HCT116 (cell line): Measurements from ENCODE around the gene DDX55. TPM values are rescaled to one million over a fixed set of nuclear protein-coding genes. Genes with fewer than 3 reads are reported as not detected.

Experiments
- ATAC-seq: fragments of 200-7000 bp; cut with Tn5 transposase; 2 replicates; pipeline ENCODE4 v1.9.1; 2020; ENCODE audit warnings: mild to moderate bottlenecking, moderate library complexity
- BruUV-seq: library from RNA; stranded (reverse); fragments of 400-500 nt; replicated peaks from 2 replicates; lab custom pipeline; 2021; lab: Mats Ljungman, UMichigan
- CTCF ChIA-PET: fragments of 300-600 bp; sonication (Branson Sonifier 250); formaldehyde crosslinking; loops from one replicate; lab custom pipeline; 2021; ENCODE audit warnings: antibody characterized with exemption; lab: Charles Lee
- POLR2A ChIA-PET: fragments of 300-600, 350-600 bp; sonication (Branson Sonifier 250); formaldehyde crosslinking; loops from one replicate; lab custom pipeline; 2021; ENCODE audit warnings: antibody characterized with exemption; lab: Charles Lee
- RAD21 ChIA-PET, 2 experiments: fragments of 300-600 bp; sonication (Branson Sonifier 250); formaldehyde crosslinking; loops; one replicate each; lab custom pipeline; 2023; ENCODE audit warnings: low total read pairs in 2 of 2; ENCODE audit not compliant: uncharacterized antibody in 2 of 2, unreplicated experiment in 2 of 2, low non-redundant PET in 1 of 2; lab: Charles Lee
- DNase-seq: peaks from one replicate; pipeline ENCODE4 v3.0.0-alpha.2; 2010; ENCODE audit warnings: low read depth, low spot score
- H2AFZ ChIP-seq: fragments of 200-600 bp; shearing (Covaris generic), sonication (generic); 2 replicates; pipeline ENCODE4 v1.6.1; 2017; ENCODE audit warnings: low read depth, mixed run types, mixed read lengths, antibody characterized with exemption, low read length; ENCODE audit not compliant: poor library complexity, severe bottlenecking
- H3K27ac ChIP-seq: 2 replicates; pipeline ENCODE4 v1.5.1; 2012; ENCODE audit warnings: low read depth, low read length
- H3K27me3 ChIP-seq: fragments of 200-600 bp; sonication (generic); 2 replicates; pipeline ENCODE4 v1.6.1; 2016; ENCODE audit warnings: mixed run types, low read length, mixed read lengths; ENCODE audit not compliant: insufficient read depth
- H3K36me3 ChIP-seq, 2 experiments: fragments of 200-500 bp in 1 of 2; fragments of 200-600 bp in 1 of 2; sonication (Bioruptor generic) in 1 of 2; sonication (generic) in 1 of 2; 2 replicates each; pipeline versions ENCODE4 v1.5.1 to v1.6.1; 2014 to 2016; ENCODE audit warnings: low read length in 2 of 2, inconsistent platforms in 1 of 2, mixed read lengths in 1 of 2, mixed run types in 1 of 2; ENCODE audit not compliant: insufficient read depth in 2 of 2, control insufficient read depth in 1 of 2
- H3K4me1 ChIP-seq, 2 experiments: fragments of 200-600 bp in 1 of 2; sonication (generic) in 1 of 2; 2 replicates each; pipeline versions ENCODE4 v1.5.1 to v1.6.1; 2012 to 2017; ENCODE audit warnings: low read length in 2 of 2, inconsistent platforms in 1 of 2, mild to moderate bottlenecking in 1 of 2, mixed read lengths in 1 of 2, mixed run types in 1 of 2, moderate library complexity in 1 of 2; ENCODE audit not compliant: insufficient read depth in 2 of 2, control insufficient read depth in 1 of 2
- H3K4me2 ChIP-seq: fragments of 200-600 bp; sonication (generic); 2 replicates; pipeline ENCODE4 v1.6.1; 2017; ENCODE audit warnings: mixed run types, low read length, mixed read lengths
- H3K4me3 ChIP-seq, 2 experiments: fragments of 200-600 bp in 1 of 2; sonication (generic) in 1 of 2; replicated peaks in 1 of 2; 2 replicates each; pipeline ENCODE4 v1.5.1; 2011 to 2016; ENCODE audit warnings: low read length in 2 of 2, control low read depth in 1 of 2, low read depth in 1 of 2, mild to moderate bottlenecking in 1 of 2, mixed read lengths in 1 of 2, mixed run types in 1 of 2
- H3K79me2 ChIP-seq: fragments of 200-600 bp; sonication (generic); 2 replicates; pipeline ENCODE4 v1.6.1; 2017; ENCODE audit warnings: mild to moderate bottlenecking, mixed run types, low read length, moderate library complexity, mixed read lengths; ENCODE audit not compliant: insufficient read depth
- H3K9ac ChIP-seq: fragments of 200-600 bp; sonication (generic); 2 replicates; pipeline ENCODE4 v1.6.1; 2016; ENCODE audit warnings: low read length, mixed read lengths
- H3K9me2 ChIP-seq: fragments of 200-600 bp; sonication (generic), shearing (Covaris generic); 2 replicates; pipeline ENCODE4 v1.6.1; 2017; ENCODE audit warnings: mixed run types, mild to moderate bottlenecking, moderate library complexity; ENCODE audit not compliant: insufficient read depth
- H3K9me3 ChIP-seq, 2 experiments: fragments of 200-500 bp in 1 of 2; fragments of 200-600 bp in 1 of 2; sonication (Bioruptor generic) in 1 of 2; sonication (generic) in 1 of 2; 2 replicates each; pipeline ENCODE4 v1.6.1; 2014 to 2017; ENCODE audit warnings: low read length in 2 of 2, mixed read lengths in 2 of 2, inconsistent platforms in 1 of 2, low read depth in 1 of 2, mild to moderate bottlenecking in 1 of 2, mixed run types in 1 of 2, moderate library complexity in 1 of 2; ENCODE audit not compliant: control insufficient read depth in 1 of 2, insufficient read depth in 1 of 2
- H4K20me1 ChIP-seq: fragments of 200-600 bp; sonication (generic), shearing (Covaris generic); 2 replicates; pipeline ENCODE4 v1.6.1; 2017; ENCODE audit warnings: mixed run types, mild to moderate bottlenecking, moderate library complexity; ENCODE audit not compliant: insufficient read depth
- ATF3 ChIP-seq: IDR thresholded peaks from 2 replicates; pipeline ENCODE4 v1.6.1; 2012
- CBX3 ChIP-seq: IDR thresholded peaks from 2 replicates; pipeline ENCODE4 v1.6.1; 2012; ENCODE audit warnings: low read depth
- CTCF ChIP-seq, 3 experiments: fragments of 200-600 bp in 1 of 3; sonication (generic) in 1 of 3; IDR thresholded peaks in 2 of 3; conservative IDR thresholded peaks in 1 of 3; 2 replicates each; pipeline ENCODE4 v1.5.1; 2012 to 2017; ENCODE audit warnings: low read depth in 2 of 3, low read length in 2 of 3, antibody characterized with exemption in 1 of 3, borderline replicate concordance in 1 of 3, control low read depth in 1 of 3, mild to moderate bottlenecking in 1 of 3, mixed read lengths in 1 of 3, mixed run types in 1 of 3, moderate library complexity in 1 of 3; ENCODE audit not compliant: insufficient read depth in 1 of 3
- EZH2 ChIP-seq: fragments of 200-600 bp; sonication (generic); IDR thresholded peaks from 2 replicates; pipeline ENCODE4 v1.6.1; 2017; ENCODE audit warnings: antibody characterized with exemption, mixed run types
- EZH2phosphoT487 ChIP-seq: fragments of 200-600 bp; IDR thresholded peaks from 2 replicates; pipeline ENCODE4 v1.6.1; 2018; ENCODE audit warnings: antibody characterized with exemption, borderline replicate concordance
- FOSL1 ChIP-seq: IDR thresholded peaks from 2 replicates; pipeline ENCODE4 v1.6.1; 2012; ENCODE audit warnings: low read depth
- JUND ChIP-seq: IDR thresholded peaks from 2 replicates; pipeline ENCODE4 v1.6.1; 2012
- POLR2A ChIP-seq: IDR thresholded peaks from 2 replicates; pipeline ENCODE4 v1.7.0; 2011; ENCODE audit warnings: borderline replicate concordance; ENCODE audit not compliant: insufficient read depth, insufficient read length; ENCODE audit errors: extremely low read depth
- POLR2AphosphoS5 ChIP-seq: IDR thresholded peaks from 2 replicates; pipeline ENCODE4 v1.6.1; 2011; ENCODE audit warnings: mild to moderate bottlenecking, low read depth, low read length, moderate library complexity
- RAD21 ChIP-seq: IDR thresholded peaks from 2 replicates; pipeline ENCODE4 v1.6.1; 2012; ENCODE audit warnings: low read depth, mild to moderate bottlenecking
- REST ChIP-seq: IDR thresholded peaks from 2 replicates; pipeline ENCODE4 v1.6.1; 2012; ENCODE audit warnings: low read depth
- SRF ChIP-seq: IDR thresholded peaks from 2 replicates; pipeline ENCODE4 v1.6.1; 2012; ENCODE audit warnings: low read depth
- TCF7L2 ChIP-seq: IDR thresholded peaks from 2 replicates; pipeline ENCODE4 v1.7.0; 2011; ENCODE audit warnings: borderline replicate concordance, inconsistent platforms; ENCODE audit not compliant: insufficient read depth, insufficient read length; ENCODE audit errors: extremely low read depth
- YY1 ChIP-seq: IDR thresholded peaks from 2 replicates; pipeline ENCODE4 v1.6.1; 2011; ENCODE audit warnings: low read length, low read depth, moderate library complexity, mild to moderate bottlenecking; ENCODE audit not compliant: insufficient replicate concordance; ENCODE audit errors: extremely low read depth
- ZBTB33 ChIP-seq: IDR thresholded peaks from 2 replicates; pipeline ENCODE4 v1.6.1; 2011; ENCODE audit warnings: mild to moderate bottlenecking, low read length, moderate library complexity; ENCODE audit not compliant: insufficient replicate concordance; ENCODE audit errors: extremely low read depth
- ZFX ChIP-seq: fragments of 450-650 bp; IDR thresholded peaks from 2 replicates; pipeline ENCODE4 v1.6.1; 2017
- ZNF274 ChIP-seq: fragments of 200-500 bp; sonication (Bioruptor generic); IDR thresholded peaks from 2 replicates; pipeline ENCODE4 v1.6.1; 2014; ENCODE audit warnings: mild to moderate bottlenecking, low read depth, low read length, inconsistent platforms
- intact Hi-C: fragments of 100-400 bp; cut with micrococcal nuclease; formaldehyde crosslinking; loops from 2 replicates; pipeline ENCODE4 v1.10.0; 2022
- total RNA-seq: library from RNA; stranded (reverse); gene quantifications from one replicate; pipeline ENCODE4 v1.2.1, GENCODE V29; 2021; ENCODE audit not compliant: unreplicated experiment

The DDX55 gene
- total RNA-seq, 1 experiment from 2014 or later = 41.8 TPM

- H3K9ac ChIP-seq = no peak overlapping the region
Observed at GRCh38 chr12:123621101-123621500, 19.2 kb downstream of the DDX55 start.

More at GRCh38 chr12:123621101-123621500, 19.2 kb downstream of the DDX55 start:
- Histone ChIP-seq H3K9me3 (no peaks in the 10 kb centered on the region), H3K4me3 (no peak overlapping the region), H3K4me1 (no peaks in the 10 kb centered on the region), H4K20me1 (peaks cover 26% of the 10 kb centered on the region), H2AFZ (no peak overlapping the region), H3K4me2 (no peak overlapping the region), H3K36me3 (peaks cover 55 to 63% of the 10 kb centered on the region in 2 experiments), H3K27me3 (no peaks in the 10 kb centered on the region), H3K9me2 (no peaks in the 10 kb centered on the region), H3K27ac (no peak overlapping the region), H3K79me2 (peaks cover 23% of the 10 kb centered on the region)
- RAD21 ChIA-PET = no interaction called here
- CTCF ChIA-PET = no interaction called here
- DNase-seq (no peak), ATAC-seq (no peak)
- BruUV-seq = TSS peak; percentile 51
- POLR2A ChIA-PET = no interaction called here
- intact Hi-C loops = no loop called here
- TF ChIP-seq POLR2AphosphoS5 (no peak), ZBTB33 (no peak), CTCF (IDR thresholded peaks at IDR 0.05 in 2 of 3, conservative IDR thresholded peaks at IDR 0.05 in 1 of 3; ENCODE audit: borderline replicate concordance in 1 of 3, insufficient read depth in 1 of 3, low read depth in 2 of 3, low read length in 2 of 3) (no peak), JUND (no peak), REST (no peak), POLR2A (no peak), ZNF274 (no peak), ATF3 (no peak), CBX3 (no peak), YY1 (no peak), EZH2 (no peak), RAD21 (no peak), EZH2phosphoT487 (no peak), FOSL1 (no peak), ZFX (no peak), SRF (no peak), TCF7L2 (no peak)
- TF ChIP-seq, all 23 proteins: peak for 0
